HepG2 (cell line): Measurements from ENCODE around the gene SKP2. TPM values are rescaled to one million over a fixed set of nuclear protein-coding genes. Genes with fewer than 3 reads are reported as not detected.

ENCODE experiments used
- ATAC-seq: fragments of 200-7000 bp; cut with Tn5 transposase; 3 replicates; pipeline ENCODE4 v1.9.1; 2020; ENCODE audit warnings: mild to moderate bottlenecking, moderate library complexity
- BruUV-seq: library from RNA; stranded (reverse); fragments of 400-500 nt; replicated peaks from 2 replicates; lab custom pipeline; 2021; lab: Mats Ljungman, UMichigan
- CTCF ChIA-PET: fragments of 300-600 bp; formaldehyde crosslinking; extraction: SDS; loops from one replicate; lab custom pipeline; 2021; ENCODE audit warnings: low total read pairs, inconsistent platforms, low intra/inter-chr PET ratio; lab: Yijun Ruan, JAX
- POLR2A ChIA-PET: fragments of 350-600 bp; sonication (Branson Sonifier 250); formaldehyde crosslinking; loops from one replicate; lab custom pipeline; 2020; ENCODE audit warnings: antibody characterized with exemption, inconsistent platforms; lab: Yijun Ruan, JAX
- DNase-seq: peaks from one replicate; pipeline ENCODE4 v3.0.0-alpha.2; 2015; ENCODE audit warnings: low spot score
- FAIRE-seq: peaks from 3 replicates; lab custom pipeline; 2011; peaks lifted over from hg19 to GRCh38; lab: Jason Lieb, UNC
- H2AFZ ChIP-seq: one replicate; pipeline ENCODE4 v1.6.1; 2011; ENCODE audit warnings: low read length, inconsistent platforms
- H3K27ac ChIP-seq: fragments of 300-600 bp; 3 replicates; pipeline ENCODE4 v1.8.0; 2011; ENCODE audit warnings: mixed run types, mild to moderate bottlenecking, mixed read lengths, low read length, inconsistent platforms; ENCODE audit not compliant: insufficient read depth; ENCODE audit errors: extremely low read length
- H3K27me3 ChIP-seq, 2 experiments: fragments of 200-600 bp in 1 of 2; 2 replicates in 1 of 2; 3 replicates in 1 of 2; pipeline versions ENCODE4 v1.6.0 to v1.8.0; 2011; ENCODE audit warnings: low read length in 2 of 2, mild to moderate bottlenecking in 2 of 2, moderate library complexity in 2 of 2, inconsistent platforms in 1 of 2; ENCODE audit not compliant: insufficient read depth in 2 of 2, control insufficient read depth in 1 of 2
- H3K36me3 ChIP-seq, 2 experiments: fragments of 200-600 bp in 1 of 2; replicated peaks in 1 of 2; 2 replicates in 1 of 2; 3 replicates in 1 of 2; pipeline versions ENCODE4 v1.5.1 to v1.8.0; 2011; ENCODE audit warnings: low read length in 2 of 2, inconsistent platforms in 1 of 2; ENCODE audit not compliant: insufficient read depth in 2 of 2, control insufficient read depth in 1 of 2
- H3K4me1 ChIP-seq: 2 replicates; pipeline ENCODE4 v1.5.1; 2012; ENCODE audit warnings: low read length, inconsistent platforms; ENCODE audit not compliant: insufficient read depth
- H3K4me2 ChIP-seq: 2 replicates; pipeline ENCODE4 v1.6.0; 2011; ENCODE audit warnings: low read depth, low read length, inconsistent platforms
- H3K4me3 ChIP-seq, 3 experiments: fragments of 200-600 bp in 1 of 3; sonication (generic), shearing (Covaris generic) in 1 of 3; replicated peaks in 1 of 3; 2 replicates each; pipeline ENCODE4 v1.5.1; 2011 to 2016; ENCODE audit warnings: low read length in 3 of 3, inconsistent platforms in 2 of 3, low read depth in 2 of 3, mild to moderate bottlenecking in 2 of 3, control low read depth in 1 of 3, mixed read lengths in 1 of 3; ENCODE audit not compliant: insufficient read depth in 1 of 3
- H3K79me2 ChIP-seq: one replicate; pipeline ENCODE4 v1.6.1; 2011; ENCODE audit warnings: low read length, inconsistent platforms; ENCODE audit not compliant: insufficient read depth
- H3K9ac ChIP-seq: 2 replicates; pipeline ENCODE4 v1.6.0; 2011; ENCODE audit warnings: mild to moderate bottlenecking, low read depth, low read length, inconsistent platforms; ENCODE audit not compliant: insufficient read depth
- H3K9me3 ChIP-seq: 2 replicates; pipeline ENCODE4 v1.5.1; 2012; ENCODE audit warnings: mild to moderate bottlenecking, low read length
- H4K20me1 ChIP-seq: 2 replicates; pipeline ENCODE4 v1.6.0; 2011; ENCODE audit warnings: inconsistent platforms, mild to moderate bottlenecking, low read length, moderate library complexity; ENCODE audit not compliant: insufficient read depth
- FOSL1 ChIP-seq: sonication (generic); formaldehyde crosslinking; IDR thresholded peaks from 2 replicates; pipeline ENCODE4 v1.9.0; 2021; ENCODE audit warnings: missing genetic modification reagents, borderline replicate concordance
- GATA4 ChIP-seq: sonication (generic); IDR thresholded peaks from 2 replicates; pipeline ENCODE4 v1.6.1; 2016; ENCODE audit warnings: antibody characterized with exemption, low read depth, borderline replicate concordance
- JUND ChIP-seq: sonication (generic); formaldehyde crosslinking; IDR thresholded peaks from 2 replicates; pipeline ENCODE4 v1.8.0; 2022; ENCODE audit warnings: mild to moderate bottlenecking, missing genetic modification reagents
- MTA1 ChIP-seq: sonication (generic); formaldehyde crosslinking; IDR thresholded peaks from 2 replicates; pipeline ENCODE4 v1.4.0; 2020; ENCODE audit warnings: missing genetic modification reagents, mild to moderate bottlenecking, borderline replicate concordance
- MTF1 ChIP-seq: sonication (generic); formaldehyde crosslinking; IDR thresholded peaks from 2 replicates; pipeline ENCODE4 v1.5.0; 2020; ENCODE audit warnings: missing genetic modification reagents
- NCOA5 ChIP-seq: sonication (generic); formaldehyde crosslinking; IDR thresholded peaks from 2 replicates; pipeline ENCODE4 v1.4.0; 2020; ENCODE audit warnings: missing genetic modification reagents
- POLR2AphosphoS5 ChIP-seq: IDR thresholded peaks from 2 replicates; pipeline ENCODE4 v1.6.1; 2012; ENCODE audit warnings: low read depth, low read length
- RAD51 ChIP-seq: fragments of 450-650 bp; IDR thresholded peaks from 2 replicates; pipeline ENCODE4 v1.6.1; 2016; ENCODE audit warnings: borderline replicate concordance
- SIN3A ChIP-seq: IDR thresholded peaks from 2 replicates; pipeline ENCODE4 v1.6.1; 2011; ENCODE audit warnings: low read depth, mild to moderate bottlenecking, control low read depth, low read length, borderline replicate concordance
- STAT5B ChIP-seq: sonication (generic); formaldehyde crosslinking; IDR thresholded peaks from 2 replicates; pipeline ENCODE4 v1.4.0; 2020; ENCODE audit warnings: missing genetic modification reagents
- ZNF503 ChIP-seq: sonication (generic); formaldehyde crosslinking; IDR thresholded peaks from 2 replicates; pipeline ENCODE4 v1.4.0; 2020; ENCODE audit warnings: missing genetic modification reagents
- WGBS: methylation state at CpG from one replicate; pipeline ENCODE4 v1.1.6; 2017; ENCODE audit warnings: low lambda C conversion rate; 5-methylcytosine and 5-hydroxymethylcytosine counted together
- in situ Hi-C: cut with HindIII; loops from 2 replicates; pipeline ENCODE4 v1.10.0; 2017; ENCODE audit warnings: low pct_unique_long_range_greater_than_20kb; ENCODE audit not compliant: extremely low pct_ligation_motif_present
- intact Hi-C: fragments of 100-400 bp; cut with micrococcal nuclease; formaldehyde crosslinking; loops from one replicate; pipeline ENCODE4 v1.10.0; 2022; ENCODE audit not compliant: unreplicated experiment
- polyA plus RNA-seq, 8 experiments: library from polyadenylated mRNA; depleted of rRNA in 3 of 8; stranded (reverse) in 7 of 8; unstranded in 1 of 8; fragments of >200 nt; fragmentation: Illumina TruSeq in 4 of 8; extraction: Trizol in 4 of 8; gene quantifications; 2 replicates each; pipeline versions ENCODE4 v1.2.1 to v1.2.3, GENCODE V29; 2011 to 2016; ENCODE audit warnings: low read depth in 4 of 8, missing spikeins in 1 of 8, mixed read lengths in 1 of 8; ENCODE audit not compliant: insufficient read depth in 1 of 8
- total RNA-seq, 5 experiments: library from RNA; depleted of rRNA; stranded (reverse); fragments of >200 nt; fragmentation: Illumina TruSeq; extraction: Trizol; gene quantifications; 2 replicates each; pipeline ENCODE4 v1.2.3, GENCODE V29; 2016; ENCODE audit warnings: low read depth in 1 of 5
- TF ChIP-seq, protein P1 (sequence below): sonication (generic); formaldehyde crosslinking; IDR thresholded peaks from 2 replicates; pipeline ENCODE4 v1.5.0; 2020; ENCODE audit warnings: mild to moderate bottlenecking, missing genetic modification reagents
- TF ChIP-seq, protein P2 (sequence below): IDR thresholded peaks from 2 replicates; pipeline ENCODE4 v1.6.1; 2012; ENCODE audit warnings: inconsistent platforms

The SKP2 gene
- total and polyA plus RNA-seq, 2 of the 13 experiments (the other 11 are each of a cell fraction or from before 2014, with no cell fraction given) = 29.6 to 84.1 TPM

DNA sequence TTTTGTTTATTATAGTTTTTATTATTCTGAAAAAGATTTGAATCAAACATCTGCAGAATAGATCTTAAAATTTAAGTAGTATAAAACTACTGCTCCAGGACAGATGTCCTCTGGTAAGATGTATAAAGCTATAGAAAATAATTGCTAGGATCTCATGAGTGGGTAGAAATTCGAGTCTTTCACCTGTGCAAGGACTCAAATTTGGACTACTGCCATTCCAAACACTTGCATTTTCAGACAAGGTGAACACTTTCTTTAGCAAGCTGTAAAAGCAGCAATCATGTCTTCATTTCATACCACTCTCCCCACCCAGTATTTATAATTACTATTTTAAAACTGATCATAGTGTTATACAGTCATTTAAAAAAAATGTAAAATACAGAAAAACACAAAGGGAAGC lies 20.7 kb downstream of the SKP2 start:
- no peak for TF ChIP-seq SIN3A
- no peak for TF ChIP-seq ZNF503 (CRISPR knock-in tag)
- TF ChIP-seq, protein P1, sequence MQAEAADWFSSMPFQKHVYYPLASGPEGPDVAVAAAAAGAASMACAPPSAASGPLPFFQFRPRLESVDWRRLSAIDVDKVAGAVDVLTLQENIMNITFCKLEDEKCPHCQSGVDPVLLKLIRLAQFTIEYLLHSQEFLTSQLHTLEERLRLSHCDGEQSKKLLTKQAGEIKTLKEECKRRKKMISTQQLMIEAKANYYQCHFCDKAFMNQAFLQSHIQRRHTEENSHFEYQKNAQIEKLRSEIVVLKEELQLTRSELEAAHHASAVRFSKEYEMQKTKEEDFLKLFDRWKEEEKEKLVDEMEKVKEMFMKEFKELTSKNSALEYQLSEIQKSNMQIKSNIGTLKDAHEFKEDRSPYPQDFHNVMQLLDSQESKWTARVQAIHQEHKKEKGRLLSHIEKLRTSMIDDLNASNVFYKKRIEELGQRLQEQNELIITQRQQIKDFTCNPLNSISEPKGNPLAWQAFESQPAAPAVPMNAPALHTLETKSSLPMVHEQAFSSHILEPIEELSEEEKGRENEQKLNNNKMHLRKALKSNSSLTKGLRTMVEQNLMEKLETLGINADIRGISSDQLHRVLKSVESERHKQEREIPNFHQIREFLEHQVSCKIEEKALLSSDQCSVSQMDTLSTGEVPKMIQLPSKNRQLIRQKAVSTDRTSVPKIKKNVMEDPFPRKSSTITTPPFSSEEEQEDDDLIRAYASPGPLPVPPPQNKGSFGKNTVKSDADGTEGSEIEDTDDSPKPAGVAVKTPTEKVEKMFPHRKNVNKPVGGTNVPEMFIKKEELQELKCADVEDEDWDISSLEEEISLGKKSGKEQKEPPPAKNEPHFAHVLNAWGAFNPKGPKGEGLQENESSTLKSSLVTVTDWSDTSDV (CRISPR knock-in tag) = no peak
- TF ChIP-seq, protein P2, sequence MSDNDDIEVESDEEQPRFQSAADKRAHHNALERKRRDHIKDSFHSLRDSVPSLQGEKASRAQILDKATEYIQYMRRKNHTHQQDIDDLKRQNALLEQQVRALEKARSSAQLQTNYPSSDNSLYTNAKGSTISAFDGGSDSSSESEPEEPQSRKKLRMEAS = no peak
- TF ChIP-seq GATA4 = no peak
- no peak for TF ChIP-seq MTA1 (CRISPR knock-in tag)
- no peak for TF ChIP-seq JUND
- no peak for TF ChIP-seq RAD51
- no peak for TF ChIP-seq STAT5B
- no peak for TF ChIP-seq FOSL1
- TF ChIP-seq POLR2AphosphoS5 = no peak
- no peak for TF ChIP-seq MTF1 (CRISPR knock-in tag)
- no peak for TF ChIP-seq NCOA5 (CRISPR knock-in tag)
- Histone ChIP-seq H3K79me2 (no peaks in the 10 kb centered on the region), H4K20me1 (no peaks in the 10 kb centered on the region), H2AFZ (no peak overlapping the region), H3K27me3 (no peaks in the 10 kb centered on the region), H3K36me3 (peaks cover 24 to 78% of the 10 kb centered on the region in 2 experiments), H3K9me3 (no peaks in the 10 kb centered on the region), H3K4me2 (no peak overlapping the region), H3K9ac (no peak overlapping the region), H3K4me1 (peaks cover 14% of the 10 kb centered on the region), H3K4me3 (no peak overlapping the region), H3K27ac (no peak overlapping the region)
- no peak for DNase-seq
- intact Hi-C loops = no loop called here
- BruUV-seq = no TSS peak
- WGBS = 96% methylated on average over 1 of the region's 1 CpG
- CTCF ChIA-PET = no interaction called here
- ATAC-seq = no peak
- POLR2A ChIA-PET = no interaction called here
- in situ Hi-C loops = no loop called here
- no peak for FAIRE-seq
